Muscle layer of colon (tissue), 2 donors: ENCODE data around the gene RANBP1.

Source experiments
- H3K27ac ChIP-seq: one replicate; pipeline ENCODE4 v1.7.0; 2013; ENCODE audit warnings: low read depth, mild to moderate bottlenecking, low read length, moderate library complexity
- H3K27me3 ChIP-seq, 2 donors: one replicate each; pipeline ENCODE4 v1.7.0; 2013; ENCODE audit warnings: low read length in 2 of 2, mild to moderate bottlenecking in 2 of 2; ENCODE audit not compliant: insufficient read depth in 2 of 2, control insufficient read depth in 1 of 2
- H3K36me3 ChIP-seq: one replicate; pipeline ENCODE4 v1.7.0; 2013; ENCODE audit warnings: mild to moderate bottlenecking, low read length; ENCODE audit not compliant: insufficient read depth
- H3K4me1 ChIP-seq: one replicate; pipeline ENCODE4 v1.7.0; 2013; ENCODE audit warnings: mild to moderate bottlenecking, low read length; ENCODE audit not compliant: insufficient read depth
- H3K4me3 ChIP-seq, 2 donors: one replicate each; pipeline ENCODE4 v1.7.0; 2013; ENCODE audit warnings: low read length in 2 of 2, low read depth in 1 of 2, mild to moderate bottlenecking in 1 of 2, moderate library complexity in 1 of 2
- H3K9ac ChIP-seq: one replicate; pipeline ENCODE4 v1.7.0; 2013; ENCODE audit warnings: low read length
- H3K9me3 ChIP-seq: one replicate; pipeline ENCODE4 v1.7.0; 2013; ENCODE audit warnings: mild to moderate bottlenecking, low read length
- donor health status: abdominal sarcoma.
- donor health status: Adenocarcinoma of cecum.

The RANBP1 gene

GRCh38 chr22:20105456-20106204 is 10.3 kb upstream of the RANBP1 start:
- Histone ChIP-seq H3K9ac (no peak overlapping the region), H3K9me3 (no peaks in the 10 kb centered on the region), H3K27ac (no peak overlapping the region), H3K4me3 (no peak overlapping the region), H3K27me3 (no peaks in the 10 kb centered on the region), H3K4me1 (no peaks in the 10 kb centered on the region), H3K36me3 (peaks cover 64% of the 10 kb centered on the region)

GRCh38 chr22:20106205-20106848 is 9.6 kb upstream of the RANBP1 start:
- Histone ChIP-seq H3K27me3 (no peaks in the 10 kb centered on the region), H3K9ac (no peak overlapping the region), H3K4me3 (no peak overlapping the region), H3K4me1 (no peaks in the 10 kb centered on the region), H3K9me3 (no peaks in the 10 kb centered on the region), H3K36me3 (peaks cover 65% of the 10 kb centered on the region), H3K27ac (no peak overlapping the region)

- no peak overlapping the region for H3K27ac ChIP-seq
Measured at GRCh38 chr22:20106849-20107237, 9.1 kb upstream of the RANBP1 start.

GRCh38 chr22:20107471-20107901 is 8.4 kb upstream of the RANBP1 start:
- H3K4me1 ChIP-seq, result no peaks in the 10 kb centered on the region
- H3K27ac ChIP-seq, result no peak overlapping the region
- H3K27me3 ChIP-seq, result no peaks in the 10 kb centered on the region
- H3K9me3 ChIP-seq, result no peaks in the 10 kb centered on the region
- H3K4me3 ChIP-seq, result no peak overlapping the region
- H3K9ac ChIP-seq, result no peak overlapping the region
- H3K36me3 ChIP-seq, result peaks cover 70% of the 10 kb centered on the region

More at GRCh38 chr22:20106849-20107237, 9.1 kb upstream of the RANBP1 start:
- H3K27me3 ChIP-seq, result no peaks in the 10 kb centered on the region
- no peak overlapping the region for H3K9ac ChIP-seq
- H3K4me3 ChIP-seq, result no peak overlapping the region
- no peaks in the 10 kb centered on the region for H3K4me1 ChIP-seq
- no peaks in the 10 kb centered on the region for H3K9me3 ChIP-seq
- H3K36me3 ChIP-seq, result peaks cover 67% of the 10 kb centered on the region

- no peaks in the 10 kb centered on the region for H3K4me1 ChIP-seq
- H3K4me3 ChIP-seq, result no peak overlapping the region
Measured at GRCh38 chr22:20107951-20108756, 7.8 kb upstream of the RANBP1 start.

GRCh38 chr22:20108757-20109230 is 7.1 kb upstream of the RANBP1 start:
- peaks cover 79% of the 10 kb centered on the region for H3K36me3 ChIP-seq
- no peaks in the 10 kb centered on the region for H3K4me1 ChIP-seq
- H3K9me3 ChIP-seq, result no peaks in the 10 kb centered on the region
- no peak overlapping the region for H3K27ac ChIP-seq
- H3K9ac ChIP-seq, result no peak overlapping the region
- H3K27me3 ChIP-seq, result no peaks in the 10 kb centered on the region
- no peak overlapping the region for H3K4me3 ChIP-seq

More at GRCh38 chr22:20107951-20108756, 7.8 kb upstream of the RANBP1 start:
- Histone ChIP-seq H3K27ac (no peak overlapping the region), H3K36me3 (peaks cover 73% of the 10 kb centered on the region), H3K9me3 (no peaks in the 10 kb centered on the region), H3K9ac (no peak overlapping the region), H3K27me3 (no peaks in the 10 kb centered on the region)

GRCh38 chr22:20109411-20110358 is 6.2 kb upstream of the RANBP1 start:
- no peaks in the 10 kb centered on the region for H3K4me1 ChIP-seq
- no peaks in the 10 kb centered on the region for H3K9me3 ChIP-seq
- H3K27me3 ChIP-seq, result no peaks in the 10 kb centered on the region
- H3K27ac ChIP-seq, result no peak overlapping the region
- H3K9ac ChIP-seq, result no peak overlapping the region
- H3K36me3 ChIP-seq, result peaks cover 83% of the 10 kb centered on the region
- no peak overlapping the region for H3K4me3 ChIP-seq

GRCh38 chr22:20110359-20110985 is 5.4 kb upstream of the RANBP1 start:
- H3K36me3 ChIP-seq, result peaks cover 82% of the 10 kb centered on the region
- no peak overlapping the region for H3K4me3 ChIP-seq
- H3K27me3 ChIP-seq, result no peaks in the 10 kb centered on the region
- no peak overlapping the region for H3K9ac ChIP-seq
- H3K4me1 ChIP-seq, result peaks cover 2% of the 10 kb centered on the region
- H3K9me3 ChIP-seq, result no peaks in the 10 kb centered on the region
- H3K27ac ChIP-seq, result no peak overlapping the region

- Histone ChIP-seq H3K9me3 (no peaks in the 10 kb centered on the region), H3K9ac (no peak overlapping the region), H3K36me3 (peaks cover 82% of the 10 kb centered on the region), H3K4me1 (peaks cover 9% of the 10 kb centered on the region), H3K4me3 (no peak overlapping the region), H3K27me3 (no peaks in the 10 kb centered on the region), H3K27ac (no peak overlapping the region)
Measured at GRCh38 chr22:20111045-20111688, 4.7 kb upstream of the RANBP1 start.
